HFF-Myc (cell line): Measurements from ENCODE around the gene PEX10.
A peak's percentile ranks its signal among the peaks of the same experiment; 100 is the strongest.

Experiments
- DNase-seq: peaks from one replicate; pipeline ENCODE4 v3.0.0-alpha.2; 2011; ENCODE audit warnings: low read depth; ENCODE audit errors: extremely low read depth
- H3K4me3 ChIP-seq: replicated peaks from 2 replicates; pipeline ENCODE4 v1.5.1; 2011; ENCODE audit warnings: low read depth, mild to moderate bottlenecking, control low read depth, low read length
- CTCF ChIP-seq: IDR thresholded peaks from 2 replicates; pipeline ENCODE4 v1.5.1; 2012; ENCODE audit warnings: mild to moderate bottlenecking, low read depth, low read length, control low read depth; ENCODE audit errors: missing control alignments

Gene PEX10

DNA sequence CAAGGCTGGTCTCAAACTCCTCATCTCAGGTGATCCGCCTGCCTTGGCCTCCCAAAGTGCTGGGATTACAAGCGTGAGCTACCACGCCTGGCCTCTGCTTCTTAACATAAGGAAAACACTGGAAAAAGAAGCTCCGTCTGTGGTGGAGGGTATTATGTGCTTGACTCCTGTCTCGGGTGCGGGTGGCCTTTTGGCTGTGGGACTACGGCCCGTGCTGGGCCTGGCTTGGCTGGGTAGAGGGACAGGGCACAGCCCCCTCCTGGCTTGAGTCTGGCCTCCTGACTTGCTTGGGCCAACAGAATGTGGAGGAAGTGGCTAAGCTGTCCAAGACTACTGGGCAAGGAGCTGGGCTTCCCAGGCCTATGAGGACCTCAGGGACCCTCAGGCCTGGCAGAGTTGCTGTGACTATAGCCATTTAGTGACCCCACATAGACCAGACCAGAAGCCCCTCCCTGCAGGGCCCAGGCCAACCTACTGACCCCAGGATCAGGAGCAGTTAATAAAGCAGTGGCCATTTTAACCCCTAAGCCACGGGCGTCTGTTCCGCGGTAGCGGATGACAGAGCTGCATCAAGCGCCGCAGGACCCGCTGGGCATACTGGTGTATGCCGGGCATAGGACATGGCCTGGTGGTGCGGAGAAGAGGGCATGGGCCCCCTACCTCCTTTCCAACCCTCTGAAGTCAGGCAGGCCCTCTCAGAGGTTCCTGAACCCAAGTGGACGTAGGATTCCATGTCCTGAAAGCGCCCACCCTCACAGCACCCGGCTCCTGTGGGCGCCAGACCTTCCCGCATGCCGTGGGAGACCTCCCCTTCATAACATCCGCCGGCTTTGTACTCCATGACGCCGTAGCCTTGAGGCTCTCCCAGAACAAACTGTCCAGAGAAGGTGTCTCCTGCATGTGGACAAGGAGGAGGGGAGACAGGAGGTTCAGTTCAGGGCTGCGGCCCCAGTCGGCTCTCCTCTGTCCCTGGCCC lies 25.4 kb downstream of the PEX10 start:
- H3K4me3 ChIP-seq = no peak overlapping the region
- DNase-seq = no peak
- no peak for TF ChIP-seq CTCF

DNA sequence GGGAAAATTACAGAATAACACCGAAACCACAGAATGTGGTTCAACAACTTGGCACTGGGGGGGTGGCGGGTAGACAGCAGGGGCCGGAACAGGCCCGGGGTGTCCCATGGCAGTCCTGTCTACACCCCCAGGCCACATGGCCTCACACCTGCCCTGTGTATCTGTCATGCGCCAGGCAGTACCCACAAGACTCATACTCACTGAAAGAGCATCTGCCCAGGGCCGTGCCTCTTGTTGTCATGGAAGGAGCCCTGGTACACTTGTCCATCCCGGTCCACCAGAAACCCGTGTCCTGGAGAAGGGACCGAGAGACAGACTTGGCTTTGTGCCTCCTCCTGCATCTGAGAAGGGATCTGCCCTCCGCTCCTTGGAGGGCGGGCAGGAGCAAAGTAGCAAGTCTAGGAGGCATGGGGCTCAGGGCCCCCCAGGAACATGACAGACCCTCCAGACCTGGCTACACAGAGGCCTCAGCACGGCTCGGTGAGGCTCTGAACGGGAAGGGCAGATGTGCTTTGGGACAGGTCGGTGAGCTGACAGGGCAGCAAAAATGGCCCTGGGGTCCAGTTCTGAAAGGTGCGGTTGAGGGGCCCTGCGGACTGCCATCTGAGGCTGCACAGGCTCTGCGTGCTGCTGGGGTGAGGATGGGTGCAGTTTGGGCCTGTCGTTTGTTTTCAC lies 26.6 kb downstream of the PEX10 start:
- no peak overlapping the region for H3K4me3 ChIP-seq
- DNase-seq = no peak
- no peak for TF ChIP-seq CTCF

- DNase-seq = no peak
- no peak for TF ChIP-seq CTCF
- no peak overlapping the region for H3K4me3 ChIP-seq
Measured at GRCh38 chr1:2384941-2385481, 27.4 kb downstream of the PEX10 start.

- DNase-seq = no peak
- H3K4me3 ChIP-seq = no peak overlapping the region
- no peak for TF ChIP-seq CTCF
Measured at GRCh38 chr1:2384130-2384860, 28.1 kb downstream of the PEX10 start.

DNA sequence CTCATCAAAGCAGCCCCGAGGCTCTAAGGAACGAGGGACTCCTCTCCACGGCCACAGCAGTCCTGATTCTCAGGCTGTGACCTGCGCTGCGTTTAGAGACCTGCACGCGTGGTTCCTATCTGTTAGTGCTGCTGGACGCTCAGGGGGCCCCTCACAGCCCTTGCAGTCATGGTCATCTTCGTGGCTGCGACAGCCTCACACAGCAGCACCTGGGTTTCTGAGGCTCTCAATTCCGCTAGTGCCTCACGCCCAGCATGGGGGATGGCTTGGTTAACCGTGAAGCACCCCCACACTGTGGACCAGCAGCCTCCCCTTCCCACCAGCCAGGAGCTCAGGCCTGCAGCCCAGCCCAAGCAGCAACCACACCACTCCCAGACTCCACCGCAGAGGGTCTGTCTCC lies 28.8 kb downstream of the PEX10 start:
- no peak overlapping the region for H3K4me3 ChIP-seq
- no peak for TF ChIP-seq CTCF
- no peak for DNase-seq

- DNase-seq = no peak
- H3K4me3 ChIP-seq = no peak overlapping the region
- TF ChIP-seq CTCF = peak; percentile 54
Measured at GRCh38 chr1:2382621-2383361, 29.6 kb downstream of the PEX10 start.
